ENCODE results near the gene POU4F1.

Gene POU4F1

GRCh38 chr13:78592584-78592983, 10.8 kb downstream of the POU4F1 start:
- DNase-seq (ENCODE audit: low read depth) = no peak

- no peak for DNase-seq (ENCODE audit: low read depth)
These were observed 14.1 kb downstream of the POU4F1 start for GRCh38 chr13:78589206-78589605.

- DNase-seq (ENCODE audit: low read depth) = no peak
These were observed 16.0 kb downstream of the POU4F1 start for GRCh38 chr13:78587395-78587794.

GRCh38 chr13:78586706-78587105, 16.6 kb downstream of the POU4F1 start:
- no peak for DNase-seq (ENCODE audit: low read depth)

GRCh38 chr13:78576261-78576660, 27.1 kb downstream of the POU4F1 start:
- DNase-seq (ENCODE audit: low read depth) = no peak

GRCh38 chr13:78572459-78572858, 30.9 kb downstream of the POU4F1 start:
- no peak for DNase-seq (ENCODE audit: low read depth)

GRCh38 chr13:78569029-78569428, 34.3 kb downstream of the POU4F1 start:
- DNase-seq (ENCODE audit: low read depth) = no peak

- no peak for DNase-seq (ENCODE audit: low read depth)
These were observed 36.7 kb downstream of the POU4F1 start for GRCh38 chr13:78566631-78567030.

GRCh38 chr13:78562237-78562889, 41.0 kb downstream of the POU4F1 start:
- DNase-seq (ENCODE audit: low read depth) = no peak
